Measurements from ENCODE around the gene NUP98.

The NUP98 gene

DNA sequence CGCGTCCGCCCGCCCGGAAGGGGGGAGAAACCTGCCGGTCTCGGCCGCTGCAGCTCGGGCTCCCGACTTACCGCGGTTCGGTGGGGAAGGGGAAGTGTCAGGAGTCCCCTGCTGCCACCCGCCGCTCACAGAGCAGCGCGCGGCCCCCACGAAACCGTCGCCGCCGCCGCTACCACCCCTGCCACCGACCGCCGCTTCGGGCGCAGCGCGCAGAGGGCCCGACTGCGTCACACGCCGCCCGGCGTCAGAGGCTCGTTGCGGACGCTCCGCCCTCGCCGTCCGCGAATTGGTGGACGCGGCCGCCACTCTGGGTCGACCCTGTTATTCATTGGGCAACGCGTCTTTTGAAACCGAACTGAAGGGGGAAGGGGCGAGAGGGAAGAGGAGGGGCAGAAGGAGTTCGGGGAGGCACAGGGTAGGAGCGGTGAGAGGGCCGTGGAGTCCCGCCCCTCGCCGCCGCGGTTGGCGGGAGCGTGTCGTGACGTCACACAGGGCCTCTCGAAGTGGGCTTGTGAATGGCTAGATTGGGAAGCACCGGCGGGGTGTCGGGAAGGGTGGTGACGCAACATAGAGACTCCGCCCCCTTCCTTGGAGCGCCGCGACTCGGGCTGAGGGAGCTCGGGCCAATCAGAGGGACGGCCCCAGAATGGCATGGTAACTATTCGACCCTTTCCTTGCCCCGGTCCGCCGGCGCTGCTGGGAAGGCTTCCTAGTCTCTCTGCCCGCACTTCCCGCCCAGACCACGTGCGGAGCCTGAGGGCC lies at the start of gene NUP98:
Gene NUP98 (minus strand): TSS at position 226 of the 762 bp plus-strand sequence. CDS start 15,437 bp downstream, outside the sequence.
- DNase-seq (ENCODE audit: low read depth, low spot score), result peak; percentile 99
- peak within 1 kb of the TSS; percentile 81 for H3K27ac ChIP-seq

DNA sequence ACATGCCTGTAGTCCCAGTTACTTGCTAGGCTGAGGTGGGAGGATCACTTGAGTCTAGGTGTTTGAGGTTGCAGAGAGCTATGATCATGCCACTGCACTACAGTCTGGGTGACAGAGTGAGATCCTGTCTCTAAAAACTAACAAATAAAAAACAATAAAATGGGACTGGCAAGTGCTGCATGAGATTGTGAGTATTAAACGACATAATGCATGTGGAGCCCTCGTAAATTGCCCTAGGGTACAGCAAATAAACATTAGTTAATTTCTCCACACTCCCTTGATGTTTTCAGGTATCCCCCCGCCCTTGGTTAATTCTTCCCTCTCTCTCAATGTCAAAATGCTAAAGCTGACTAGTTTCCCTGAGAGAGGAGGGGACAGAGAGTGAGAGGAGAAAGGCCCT lies 48.3 kb upstream of the NUP98 start:
- no peak for DNase-seq (ENCODE audit: low read depth, low spot score)
- H3K27ac ChIP-seq, result no peak overlapping the region

DNA sequence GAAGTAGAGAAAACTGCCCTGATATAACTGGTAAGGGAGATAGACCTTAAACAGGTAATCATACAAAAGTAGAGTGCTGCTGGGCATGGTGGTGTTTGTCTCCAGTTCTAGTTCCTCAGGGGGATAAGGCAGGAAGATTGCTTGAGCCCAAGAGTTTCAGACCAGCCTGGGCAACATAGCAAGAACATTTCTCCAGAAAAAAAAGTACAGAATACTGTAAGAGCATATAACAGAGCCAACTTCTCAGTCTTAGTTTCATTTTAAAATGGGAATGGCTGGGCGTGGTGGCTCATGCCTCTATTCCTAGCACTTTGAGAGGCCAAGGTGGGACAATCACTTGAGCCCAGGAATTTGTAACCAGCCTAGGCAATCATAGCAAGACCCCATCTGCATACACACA lies 47.9 kb upstream of the NUP98 start:
- DNase-seq (ENCODE audit: low read depth, low spot score), result no peak
- no peak overlapping the region for H3K27ac ChIP-seq

DNA sequence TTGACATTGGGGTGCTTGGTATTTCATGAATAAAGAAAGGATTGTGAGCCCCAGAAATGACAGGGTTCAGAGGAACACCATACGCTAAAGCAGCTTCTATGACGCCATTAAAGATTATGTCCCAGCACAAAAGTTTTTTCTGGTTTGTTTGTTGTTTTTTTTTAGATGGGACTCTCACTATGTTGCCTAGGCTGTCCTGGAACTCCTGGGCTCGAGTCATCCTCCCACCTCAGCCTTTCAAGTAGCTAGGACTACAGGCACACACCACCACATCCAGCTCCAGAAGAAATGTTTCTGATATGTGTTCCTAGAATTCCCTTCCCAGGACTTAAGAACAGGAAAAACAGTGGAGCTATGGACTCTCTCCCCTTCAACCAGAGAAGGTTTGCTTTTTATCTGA lies 46.0 kb upstream of the NUP98 start:
- no peak for DNase-seq (ENCODE audit: low read depth, low spot score)
- no peak overlapping the region for H3K27ac ChIP-seq

DNA sequence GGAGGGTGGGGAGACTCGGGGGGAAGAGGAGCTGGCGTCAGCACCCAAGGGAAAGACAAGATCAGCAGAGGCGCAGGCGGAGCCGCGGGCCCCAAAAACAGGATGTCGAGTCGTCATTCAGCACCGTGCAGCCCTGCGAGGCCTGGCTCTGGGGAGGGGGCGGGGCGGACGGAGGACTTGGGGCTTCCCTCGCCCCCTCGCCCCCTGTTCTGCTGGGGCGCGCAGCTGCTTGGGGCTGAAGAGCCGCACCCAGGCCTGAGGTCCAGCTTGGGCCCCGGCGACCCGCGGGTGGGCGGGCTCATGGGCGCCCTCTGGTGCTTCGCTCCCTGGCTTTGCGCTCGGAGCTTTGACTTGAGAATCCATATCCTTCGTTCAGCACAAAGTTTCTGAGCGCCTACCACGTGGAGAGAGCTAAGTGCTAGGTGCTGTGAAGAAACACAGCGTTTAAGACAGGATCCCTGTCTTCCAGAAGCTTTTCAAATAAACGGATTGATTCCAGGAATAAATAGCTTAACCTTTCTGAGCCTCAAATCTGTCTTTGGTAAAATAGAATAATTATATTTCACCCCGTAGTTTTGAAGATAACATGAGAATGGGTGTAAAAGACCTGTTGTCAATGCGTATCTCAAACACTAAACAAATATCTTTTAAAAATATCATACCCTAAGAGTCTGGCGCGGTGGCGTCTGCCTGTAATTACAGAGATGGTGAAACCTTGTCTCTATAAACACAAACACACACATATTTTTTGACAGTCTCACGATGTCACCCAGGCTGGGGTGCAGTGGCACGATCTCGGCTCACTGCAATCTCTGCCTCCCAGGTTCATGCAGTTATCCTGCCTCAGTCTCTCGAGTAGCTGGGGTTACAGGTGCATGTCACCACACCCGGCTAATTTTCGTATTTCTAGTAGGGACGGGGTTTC lies 44.3 kb upstream of the NUP98 start:
- no peak for DNase-seq (ENCODE audit: low read depth, low spot score)

DNA sequence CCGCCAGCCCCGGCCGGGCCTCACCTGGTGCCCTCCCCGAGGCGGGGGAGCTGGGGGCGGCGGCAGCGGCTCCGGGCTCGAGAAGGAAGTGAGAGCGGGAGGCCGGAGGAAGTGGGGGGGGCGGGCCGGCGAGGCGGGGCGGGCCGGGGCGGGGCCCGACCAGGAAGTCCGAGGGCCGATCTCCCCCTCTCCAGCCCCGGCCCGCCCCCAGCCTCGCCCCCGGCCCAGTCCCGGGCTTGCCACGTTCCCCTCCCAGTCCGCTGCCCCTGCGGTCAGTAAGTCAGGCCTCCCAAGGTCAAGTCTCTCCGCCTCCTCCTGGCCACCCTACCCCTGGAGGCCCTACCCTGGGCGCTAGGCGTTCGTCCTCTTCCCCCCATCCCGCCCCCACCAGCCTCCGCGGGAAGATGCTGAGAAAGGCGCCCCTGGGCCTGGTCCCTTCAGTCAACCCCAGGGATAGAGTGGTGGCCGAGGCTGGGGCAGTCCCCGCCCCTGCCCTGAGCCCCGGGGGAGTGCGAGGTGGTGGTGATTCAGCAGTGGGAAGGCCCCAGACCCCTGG lies 43.6 kb upstream of the NUP98 start, which contains the start of gene RHOG:
Gene RHOG (minus strand): TSS at position 90 of the 556 bp plus-strand sequence. CDS start 12,821 bp downstream, outside the sequence.
- DNase-seq (ENCODE audit: low read depth, low spot score), result no peak
- peak within 1 kb of the TSS; percentile 83 for H3K27ac ChIP-seq

More for the DNA sequence above, 44.3 kb upstream of the NUP98 start:
- peak overlapping the region; percentile 83 for H3K27ac ChIP-seq

DNA sequence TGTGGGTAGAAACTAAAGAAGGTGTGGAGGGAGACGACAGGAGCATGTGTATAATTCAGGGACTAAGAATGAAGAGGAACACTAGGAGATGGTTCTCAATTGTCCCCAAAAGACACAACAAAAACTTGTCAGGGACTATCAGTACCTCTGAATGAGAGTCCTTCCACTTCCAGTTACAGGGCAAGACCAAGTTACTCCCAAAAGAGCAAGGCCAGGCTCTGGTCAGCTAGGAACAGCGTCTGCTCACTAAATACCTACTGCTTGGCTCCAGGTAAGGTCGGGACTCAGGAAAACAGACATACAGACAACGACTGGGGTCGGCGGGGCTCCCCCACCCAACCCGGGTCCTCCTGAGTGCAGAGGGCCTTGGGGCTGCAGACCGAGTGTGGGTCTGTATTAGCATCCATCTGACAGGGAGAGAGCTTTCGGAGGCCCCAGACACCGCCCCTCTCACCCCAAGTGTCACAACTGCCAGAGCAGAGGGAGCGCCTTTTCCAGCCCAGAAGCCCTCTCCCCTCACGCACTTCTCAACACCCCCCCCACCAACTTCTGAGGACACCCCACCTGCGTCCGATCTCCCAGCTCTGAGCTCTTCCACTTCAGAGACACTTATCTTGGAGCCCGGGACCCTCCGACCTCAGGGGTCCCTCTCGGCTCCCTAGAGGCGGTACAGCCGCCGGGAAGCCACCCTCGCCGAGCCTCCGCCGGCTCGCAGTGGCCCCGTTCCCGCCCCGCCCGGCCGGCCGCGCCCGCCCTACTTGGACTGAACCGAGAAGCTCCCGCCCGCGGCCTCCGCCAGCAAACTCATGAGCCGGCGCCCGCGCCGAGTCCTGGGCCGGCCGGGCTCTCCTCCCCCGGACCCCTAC lies 42.9 kb upstream of the NUP98 start:
- no peak for DNase-seq (ENCODE audit: low read depth, low spot score)
- peak overlapping the region; percentile 83 for H3K27ac ChIP-seq

DNA sequence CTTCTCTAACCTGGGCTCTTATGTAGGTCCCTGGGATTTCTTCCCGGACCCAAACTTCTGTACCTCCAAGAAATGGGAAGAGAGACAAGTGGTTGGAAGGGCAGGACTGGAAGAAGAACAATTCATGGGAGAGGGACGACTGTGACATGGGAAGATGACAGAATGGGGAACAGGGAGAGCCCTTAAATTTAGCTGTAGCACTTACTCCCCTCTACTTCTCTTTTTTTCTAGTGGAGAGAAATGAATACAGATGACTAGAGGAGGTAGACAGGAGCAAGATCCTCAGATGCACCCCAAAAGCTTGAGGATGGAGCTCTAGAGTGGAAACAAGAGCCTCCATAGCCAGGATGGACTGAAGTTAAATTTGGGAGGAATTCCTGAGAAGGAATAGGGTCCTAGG lies 41.1 kb upstream of the NUP98 start:
- no peak for DNase-seq (ENCODE audit: low read depth, low spot score)
- H3K27ac ChIP-seq, result no peak overlapping the region

DNA sequence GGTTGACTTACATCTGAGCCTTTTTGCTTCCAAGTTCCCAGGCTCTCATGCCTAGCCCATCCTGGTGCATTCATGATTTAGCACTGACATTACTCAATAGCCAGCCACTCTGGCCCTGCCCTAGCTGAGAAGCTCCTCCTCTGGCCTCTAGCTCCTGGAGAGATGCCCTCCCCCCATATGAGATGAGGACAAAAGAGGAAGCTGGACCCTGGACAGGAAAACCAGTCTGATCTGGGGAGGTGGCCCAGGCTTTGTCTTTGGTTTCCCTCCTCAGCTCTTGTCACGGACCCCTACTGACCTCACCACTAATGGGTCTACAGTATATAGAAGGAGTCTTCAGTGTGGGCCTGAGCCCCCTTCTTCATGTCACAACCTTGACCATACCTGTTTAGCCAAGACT lies 40.4 kb upstream of the NUP98 start:
- H3K27ac ChIP-seq, result no peak overlapping the region
- DNase-seq (ENCODE audit: low read depth, low spot score), result no peak

DNA sequence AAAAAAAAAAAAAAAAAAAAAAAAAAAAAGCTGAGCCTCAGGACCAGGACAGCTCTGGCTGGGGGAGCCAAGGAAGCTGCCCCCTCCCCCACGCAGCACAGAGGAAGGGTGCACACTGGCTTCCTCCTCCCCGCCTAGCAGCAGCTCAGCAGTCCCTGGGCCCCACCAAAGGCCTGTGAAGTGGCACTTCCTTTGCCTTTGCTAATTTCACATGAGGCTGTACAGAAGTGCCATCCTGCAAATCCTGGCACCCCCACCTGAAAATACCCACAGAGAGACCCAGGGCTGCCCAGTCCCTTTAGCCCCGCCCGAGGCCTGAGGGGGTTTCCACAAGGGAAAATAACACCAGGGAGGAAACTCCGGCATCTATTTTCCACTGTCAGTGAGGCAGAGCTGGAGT lies 39.5 kb upstream of the NUP98 start:
- DNase-seq (ENCODE audit: low read depth, low spot score), result no peak
- H3K27ac ChIP-seq, result no peak overlapping the region

DNA sequence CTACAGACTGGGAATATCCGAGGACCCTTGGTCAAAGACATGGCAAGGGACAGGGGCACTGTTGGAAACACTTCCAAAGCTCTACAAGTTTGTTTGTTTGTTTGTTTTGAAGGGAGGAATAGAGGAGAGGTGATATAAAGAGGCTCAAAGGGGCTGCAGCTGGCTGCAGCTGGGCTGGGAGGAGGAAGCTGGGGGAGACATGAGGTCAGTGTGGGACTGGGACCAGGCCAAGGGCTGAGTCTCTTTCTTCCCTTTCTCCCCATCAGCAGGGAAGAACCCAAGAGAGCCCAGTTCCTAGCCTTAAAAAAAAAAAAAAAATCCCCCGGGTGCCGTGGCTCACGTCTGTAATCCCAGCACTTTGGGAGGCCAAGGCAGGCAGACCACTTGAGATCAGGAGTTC lies 38.4 kb upstream of the NUP98 start:
- peak overlapping the region; percentile 56 for H3K27ac ChIP-seq
- no peak for DNase-seq (ENCODE audit: low read depth, low spot score)

DNA sequence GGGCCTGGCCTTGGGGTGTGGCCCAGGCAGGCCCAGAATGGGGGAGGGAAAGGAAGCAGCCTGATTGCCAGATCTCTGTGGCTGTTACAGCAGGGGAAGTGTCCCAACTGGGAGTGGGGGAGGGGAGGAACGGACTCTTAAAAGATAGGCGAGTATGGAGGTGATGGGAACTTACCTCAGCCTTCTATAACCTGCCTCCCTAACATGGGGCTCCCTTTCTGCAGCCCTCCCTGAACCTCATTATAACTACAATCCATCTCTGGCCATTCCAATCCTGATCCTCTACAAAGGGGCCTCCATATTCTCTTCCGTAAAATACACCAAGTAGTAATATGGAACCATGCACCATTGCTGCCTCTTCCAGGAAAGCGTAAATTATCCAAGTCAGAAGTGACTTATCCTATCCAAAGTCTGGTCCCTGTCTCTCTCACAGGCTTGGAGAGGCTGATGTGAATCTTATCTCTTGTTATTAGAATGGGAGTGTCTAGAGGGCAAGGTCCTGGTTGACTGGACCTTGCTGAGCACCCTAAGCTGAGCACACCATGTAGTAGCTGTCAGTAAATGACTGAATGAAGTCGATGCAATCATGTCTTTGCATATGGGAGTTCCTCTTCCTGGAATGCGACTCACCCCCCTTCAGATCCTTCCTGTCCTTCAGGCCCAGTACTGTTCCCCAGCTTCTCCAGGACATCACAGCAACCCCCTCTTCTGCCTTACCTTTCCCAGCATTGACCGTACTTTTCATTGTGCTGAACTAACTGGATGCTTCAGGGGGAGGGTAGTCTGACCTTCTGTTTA lies 37.5 kb upstream of the NUP98 start:
- DNase-seq (ENCODE audit: low read depth, low spot score), result no peak
- H3K27ac ChIP-seq, result peak overlapping the region; percentile 56

DNA sequence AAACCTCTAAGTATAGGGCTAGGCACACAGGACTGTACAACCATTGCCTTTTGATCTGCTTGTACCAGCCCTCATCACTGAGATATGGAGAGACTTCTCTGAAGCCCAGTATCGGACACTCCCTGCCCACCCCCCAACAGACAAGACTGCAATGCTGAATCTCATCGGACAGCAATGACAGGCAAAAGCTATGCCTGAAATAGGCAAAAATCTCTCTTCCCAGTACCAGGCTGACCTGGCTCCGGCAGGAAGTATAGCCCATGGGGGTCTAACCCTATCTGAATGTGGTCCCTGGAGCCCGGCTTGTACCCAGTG lies 37.0 kb upstream of the NUP98 start:
- peak overlapping the region; percentile 56 for H3K27ac ChIP-seq
- no peak for DNase-seq (ENCODE audit: low read depth, low spot score)

DNA sequence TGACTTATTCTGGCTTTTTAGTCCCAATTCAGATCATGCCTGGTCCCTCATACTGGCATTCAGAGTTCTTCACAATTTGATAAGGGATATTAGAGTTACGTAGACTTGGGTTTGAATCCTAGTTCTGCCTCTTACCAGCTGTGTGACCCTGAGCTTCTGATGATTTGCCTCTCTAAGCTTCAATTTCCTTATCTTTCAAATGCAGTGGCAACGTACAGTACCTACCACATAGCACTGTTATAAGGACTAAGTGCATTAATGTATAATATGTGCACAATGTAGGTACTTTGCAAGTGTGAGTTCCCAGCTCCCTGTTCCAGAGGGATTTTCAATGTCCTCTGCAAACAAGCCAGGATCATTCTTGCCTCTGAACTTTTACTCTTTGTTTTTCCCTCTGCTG lies 36.1 kb upstream of the NUP98 start:
- H3K27ac ChIP-seq, result no peak overlapping the region
- DNase-seq (ENCODE audit: low read depth, low spot score), result no peak

DNA sequence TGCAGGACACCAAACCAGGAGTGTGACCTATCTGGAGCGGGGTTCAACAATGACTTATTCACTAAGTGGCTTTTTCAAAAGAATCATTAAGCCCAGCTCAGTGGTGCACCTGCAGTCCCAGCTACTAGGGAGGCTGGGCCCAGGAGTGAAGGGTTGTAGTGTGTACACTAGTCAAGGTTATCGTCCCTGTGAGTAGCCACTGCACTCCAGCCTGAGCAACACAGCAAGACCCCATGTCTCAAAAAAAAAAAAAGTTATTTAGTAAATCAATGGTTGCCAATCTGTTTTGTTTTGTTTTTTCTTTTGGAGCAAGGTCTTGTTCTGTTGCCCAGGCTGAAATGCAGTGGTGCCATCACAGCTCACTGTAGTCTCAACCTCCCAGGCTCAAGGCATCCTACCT lies 35.5 kb upstream of the NUP98 start:
- no peak overlapping the region for H3K27ac ChIP-seq
- no peak for DNase-seq (ENCODE audit: low read depth, low spot score)

DNA sequence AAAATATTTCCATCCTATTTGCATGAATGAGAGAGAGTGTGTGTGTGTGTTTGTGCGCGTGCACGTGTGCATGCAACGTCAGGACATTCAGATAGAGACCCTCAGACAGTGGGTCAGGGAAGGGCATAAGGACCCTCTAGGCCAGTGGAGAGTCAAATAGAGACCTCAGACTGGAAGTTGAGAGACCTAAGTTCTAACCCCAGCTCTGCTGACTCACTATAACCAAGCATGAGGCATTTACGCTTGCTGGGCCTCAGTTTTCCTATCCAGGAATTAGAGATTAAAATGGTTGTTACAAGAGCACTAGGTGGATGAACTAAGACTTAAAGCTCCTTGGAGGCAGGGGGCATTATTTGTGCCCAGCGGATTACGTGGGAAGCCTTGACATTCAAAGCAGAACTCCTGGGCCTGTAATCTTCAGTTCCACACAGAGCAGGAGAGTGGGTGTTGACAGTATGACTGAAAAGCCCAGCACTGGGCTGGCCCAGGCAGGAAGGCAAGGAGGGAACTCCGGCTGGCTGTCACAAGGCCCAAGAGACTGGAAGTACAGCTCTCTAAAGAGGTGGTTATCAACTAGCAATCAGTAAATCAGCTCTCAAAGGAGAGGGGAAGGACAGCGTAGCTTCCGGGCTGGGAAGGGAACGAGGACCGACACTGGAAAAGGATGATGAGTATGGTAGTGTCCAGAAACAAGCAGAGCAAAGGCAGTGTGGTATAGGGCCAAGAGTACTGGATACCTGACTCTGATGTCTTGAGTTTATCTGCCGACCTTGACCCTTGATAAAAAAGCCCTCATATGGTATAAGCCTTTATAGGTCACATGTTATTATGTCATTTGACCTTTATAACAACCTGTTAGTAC lies 34.3 kb upstream of the NUP98 start:
- no peak overlapping the region for H3K27ac ChIP-seq
- DNase-seq (ENCODE audit: low read depth, low spot score), result no peak

DNA sequence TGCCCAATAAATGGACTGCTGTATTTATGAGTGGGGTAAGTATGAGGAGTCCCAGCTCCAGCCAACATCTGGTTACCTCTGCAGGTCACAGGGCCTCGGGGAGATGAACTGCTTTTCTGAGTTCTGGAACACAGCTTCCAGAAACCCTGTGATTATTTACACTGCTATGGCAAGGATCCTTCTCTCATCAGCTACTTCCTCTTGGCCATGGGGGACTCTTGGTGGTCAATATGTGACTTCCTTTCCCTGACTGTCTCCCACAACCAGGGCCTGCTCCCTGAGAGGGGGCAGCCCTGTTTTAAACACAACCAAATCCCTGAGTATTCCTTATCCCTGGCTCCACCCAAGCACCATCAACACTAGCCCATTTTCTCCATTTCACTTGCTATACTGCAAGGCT lies 33.4 kb upstream of the NUP98 start:
- H3K27ac ChIP-seq, result no peak overlapping the region
- DNase-seq (ENCODE audit: low read depth, low spot score), result no peak

DNA sequence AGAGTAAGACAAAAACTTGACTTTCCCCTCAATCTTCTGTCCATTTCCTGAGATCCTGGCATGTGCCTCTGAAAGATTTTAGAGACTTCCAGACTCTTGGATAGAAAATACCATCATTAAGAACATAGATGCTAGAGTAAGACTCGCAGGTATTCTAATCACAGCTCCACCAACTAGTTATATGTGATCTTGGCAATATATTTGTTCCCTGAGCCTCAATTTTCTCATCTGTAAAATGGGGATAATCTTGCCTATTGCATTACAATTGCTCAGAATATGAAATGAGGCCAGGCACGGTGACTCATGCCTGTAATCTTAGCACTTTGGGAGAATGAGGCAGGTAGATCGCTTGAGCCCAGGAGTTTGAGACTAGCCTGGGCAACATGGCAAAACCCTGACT lies 32.7 kb upstream of the NUP98 start:
- H3K27ac ChIP-seq, result no peak overlapping the region
- DNase-seq (ENCODE audit: low read depth, low spot score), result no peak

Measured in epithelial cell of prostate (primary cell).